GM19372 (cell line): Measurements from ENCODE around the gene SLC23A2.
"Not testable (repeated sequence)": the region's sequence is repeated elsewhere in the genome, so short reads cannot be mapped to it uniquely, and the experiment has no call there.

Source experiments
- ATAC-seq: cut with Tn5 transposase; IDR thresholded peaks from one replicate; pipeline ENCODE4 v1.9.1; 2021; ENCODE audit warnings: mild to moderate bottlenecking, low read depth, moderate library complexity; ENCODE audit not compliant: unreplicated experiment

The SLC23A2 gene

DNA sequence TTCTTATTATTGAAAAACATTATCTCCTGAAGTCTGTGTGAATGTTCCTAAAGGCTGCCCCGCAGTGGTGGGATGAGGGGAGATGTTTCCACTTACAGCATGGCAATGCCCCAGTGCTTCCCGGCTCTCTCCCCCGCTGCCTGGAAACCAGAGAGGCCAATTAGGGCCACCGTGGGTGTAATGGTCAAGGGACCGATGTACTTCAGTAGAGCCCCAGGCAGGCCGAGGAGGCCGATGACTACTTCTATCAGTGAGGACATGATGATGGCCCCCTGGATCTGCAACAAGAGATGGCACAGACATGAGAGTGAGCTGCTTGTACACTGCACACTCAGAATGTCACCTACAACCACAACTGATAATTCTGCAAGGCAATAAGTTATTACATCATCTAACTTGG is 117.8 kb downstream of the SLC23A2 start:
- ATAC-seq, result no peak

DNA sequence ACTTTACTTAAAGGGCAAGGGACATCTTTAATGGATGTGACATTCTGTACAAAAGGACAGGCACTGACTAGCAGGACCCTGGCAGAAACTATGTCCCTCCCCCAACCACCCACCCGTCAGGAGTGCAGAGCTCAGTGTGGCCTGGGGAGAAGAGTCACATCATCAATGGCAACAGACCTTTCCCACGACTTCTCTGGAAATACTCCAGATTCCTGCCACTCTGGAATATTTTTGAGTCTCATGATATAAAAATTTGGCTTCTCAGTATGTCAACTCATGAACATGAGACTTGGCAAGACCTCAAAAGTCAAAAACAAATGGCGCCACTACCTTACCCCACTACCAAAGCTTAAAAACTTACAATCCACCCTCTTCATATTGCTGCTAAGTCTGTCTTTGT is 118.3 kb downstream of the SLC23A2 start:
- ATAC-seq, result no peak

DNA sequence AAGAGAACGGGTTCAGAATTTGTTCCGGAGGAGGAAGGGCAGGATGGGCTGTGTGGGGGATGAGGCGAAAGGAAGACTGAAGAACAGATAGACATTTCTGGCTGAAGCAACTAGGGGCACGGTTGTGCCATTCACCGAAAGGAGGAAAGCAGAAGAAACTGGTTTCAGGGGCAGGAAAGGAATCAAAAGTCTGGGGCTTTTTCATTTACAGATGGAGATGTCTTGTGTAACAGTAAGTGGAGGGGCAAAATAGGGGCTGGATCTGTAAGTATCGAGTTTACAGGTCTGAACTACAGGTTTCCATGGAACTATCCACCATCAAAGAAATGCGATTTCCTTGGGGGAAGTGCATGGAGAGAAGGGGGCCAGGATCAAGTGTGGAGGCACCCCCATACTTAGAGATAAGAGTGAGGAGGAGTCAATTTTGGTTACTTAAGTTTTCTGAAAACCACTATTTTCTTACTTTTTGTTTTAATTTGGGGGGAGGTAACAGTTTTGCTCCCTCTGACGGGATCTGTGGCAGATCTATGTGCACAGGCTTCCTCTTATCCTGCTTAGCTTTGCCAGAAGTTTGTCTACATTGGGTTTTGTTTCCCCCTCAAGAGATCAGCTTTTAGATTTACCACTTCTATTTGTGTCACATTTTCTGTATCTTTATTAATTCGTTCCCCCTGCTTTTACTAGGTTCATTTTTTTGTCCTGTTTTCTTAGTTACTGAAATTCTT is 120.1 kb downstream of the SLC23A2 start:
- no peak for ATAC-seq

DNA sequence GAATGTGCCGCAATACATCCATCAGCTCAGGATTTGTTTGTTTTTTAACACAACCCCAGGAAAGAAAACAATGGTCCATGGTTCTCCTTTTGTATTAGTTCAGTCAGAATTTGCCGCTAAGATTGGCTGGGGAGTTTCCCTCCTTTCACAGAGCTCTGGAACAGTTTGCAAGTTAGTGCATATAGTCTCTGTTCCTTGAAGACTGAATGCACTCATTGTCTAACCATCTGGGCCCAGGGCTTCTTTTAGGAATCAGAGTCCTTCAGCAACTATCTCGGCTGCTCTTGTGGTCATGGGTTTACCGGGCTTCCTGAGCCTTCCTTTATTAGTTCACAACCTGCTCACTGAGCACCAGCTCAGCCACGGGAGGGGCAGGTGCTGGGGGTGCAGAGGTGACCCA is 121.3 kb downstream of the SLC23A2 start:
- ATAC-seq, result no peak

DNA sequence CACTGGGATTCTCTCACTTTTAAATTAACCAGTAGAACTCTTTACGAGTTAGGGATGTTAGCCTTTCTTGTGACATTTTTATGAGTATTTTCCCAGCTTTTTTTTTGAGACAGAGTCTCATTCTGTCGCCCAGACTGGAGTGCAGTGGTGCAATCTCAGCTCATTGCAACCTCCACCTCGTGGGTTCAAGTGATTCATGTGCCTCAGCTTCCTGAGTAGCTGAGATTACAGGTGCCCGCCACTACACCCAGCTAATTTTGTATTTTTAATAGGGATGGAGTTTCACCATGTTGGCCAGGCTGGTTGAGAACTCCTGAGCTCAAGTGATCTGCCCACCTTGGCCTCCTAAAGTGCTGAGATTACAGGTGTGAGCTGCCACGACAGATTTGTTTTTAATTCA is 123.2 kb downstream of the SLC23A2 start:
- ATAC-seq, result not testable (repeated sequence)

DNA sequence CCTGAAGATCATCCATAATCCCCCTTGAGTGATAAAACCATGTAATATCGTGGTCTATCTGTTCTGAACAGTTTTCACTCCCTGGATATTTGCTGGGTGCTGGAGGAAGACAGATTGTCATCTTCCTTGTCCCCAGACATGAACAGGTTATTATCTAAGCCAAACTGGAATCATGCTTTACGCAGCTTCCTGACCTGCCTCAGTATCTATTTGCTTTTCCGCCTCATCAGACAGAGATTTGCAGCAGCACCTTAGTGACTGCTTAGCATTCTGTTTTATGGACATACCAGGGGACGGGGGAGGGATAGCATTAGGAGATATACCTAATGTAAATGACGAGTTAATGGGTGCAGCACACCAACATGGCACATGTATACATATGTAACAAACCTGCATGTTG is 124.6 kb downstream of the SLC23A2 start:
- ATAC-seq, result no peak

DNA sequence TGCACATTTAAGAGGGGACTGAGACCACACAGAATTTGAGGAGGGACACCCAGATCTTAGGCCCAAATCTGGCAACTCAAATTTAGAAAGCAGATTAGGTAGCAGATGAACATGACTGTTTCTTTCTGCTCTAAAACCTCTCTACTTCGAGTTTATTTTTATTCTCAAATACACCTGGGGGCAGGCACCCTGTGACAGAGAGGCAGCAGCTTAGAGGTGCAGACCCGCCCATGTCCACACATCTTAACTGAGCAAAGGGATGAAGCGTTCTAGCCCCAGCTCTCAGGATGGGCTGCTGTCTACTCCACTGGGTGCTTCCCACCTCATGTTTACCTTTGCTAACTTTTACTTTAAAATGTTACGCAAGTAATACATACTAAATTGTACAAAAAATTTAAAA is 125.0 kb downstream of the SLC23A2 start:
- no peak for ATAC-seq

DNA sequence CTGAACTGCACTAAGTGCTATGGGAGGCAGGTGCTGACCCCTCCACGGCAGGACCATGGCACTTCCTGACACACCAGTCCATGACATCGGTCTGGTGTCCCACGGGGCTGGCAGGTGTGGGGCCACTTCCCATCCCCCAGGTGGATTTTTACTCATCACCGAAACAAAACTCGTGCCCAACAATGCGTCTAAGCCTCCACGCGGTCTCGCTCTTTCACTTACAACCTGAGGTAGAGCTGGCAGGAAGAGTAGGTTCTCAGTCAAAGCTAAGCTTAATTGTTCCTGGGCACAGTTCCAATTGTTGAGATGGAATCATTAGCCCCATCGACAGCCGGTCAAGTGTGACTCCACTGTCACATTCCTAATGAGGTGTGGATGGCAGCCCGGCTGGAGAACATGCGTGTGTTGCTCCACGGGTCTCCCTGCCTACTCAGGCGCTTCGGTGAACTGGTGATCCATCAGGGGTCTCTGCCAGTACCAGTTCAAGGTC is 125.7 kb downstream of the SLC23A2 start:
- ATAC-seq, result no peak

DNA sequence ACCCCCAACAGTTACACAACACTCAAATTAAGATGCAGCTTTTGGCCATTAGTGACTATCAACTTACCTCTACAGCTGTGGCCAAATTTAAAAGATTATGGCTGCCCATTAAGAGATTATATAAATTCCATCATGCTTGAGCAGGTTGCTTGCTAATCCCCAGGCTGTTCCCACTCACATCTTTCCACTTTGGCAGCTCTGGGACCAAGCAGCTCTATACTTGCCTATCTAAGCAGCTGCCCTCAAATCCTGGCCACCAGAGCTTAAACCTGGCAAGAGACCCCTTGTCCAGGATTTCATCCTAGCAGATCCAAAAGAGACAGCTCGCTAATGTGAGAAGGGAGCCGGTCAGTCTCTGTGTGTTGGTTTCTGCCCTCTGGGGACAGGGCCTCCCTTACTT is 127.9 kb downstream of the SLC23A2 start:
- ATAC-seq, result no peak

DNA sequence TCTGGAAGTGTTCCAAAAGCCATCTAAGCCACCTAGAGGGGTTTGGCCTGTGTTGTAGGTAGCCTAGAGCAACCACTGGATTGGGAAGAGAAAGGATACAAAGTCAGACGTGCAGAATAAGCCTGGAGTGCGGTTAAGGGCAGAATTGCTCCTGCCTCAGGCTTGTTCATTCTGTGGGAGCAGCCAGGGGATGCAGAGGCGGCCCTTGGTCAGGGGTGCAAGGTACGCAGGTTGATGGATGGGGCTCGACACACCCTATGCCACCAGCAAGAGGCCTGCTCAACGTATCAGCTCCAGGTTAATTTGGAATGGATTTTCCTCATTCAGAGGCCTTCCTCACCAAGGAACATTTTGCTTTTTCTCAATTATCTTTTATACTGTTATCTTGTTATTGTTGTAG is 129.8 kb downstream of the SLC23A2 start:
- no peak for ATAC-seq

DNA sequence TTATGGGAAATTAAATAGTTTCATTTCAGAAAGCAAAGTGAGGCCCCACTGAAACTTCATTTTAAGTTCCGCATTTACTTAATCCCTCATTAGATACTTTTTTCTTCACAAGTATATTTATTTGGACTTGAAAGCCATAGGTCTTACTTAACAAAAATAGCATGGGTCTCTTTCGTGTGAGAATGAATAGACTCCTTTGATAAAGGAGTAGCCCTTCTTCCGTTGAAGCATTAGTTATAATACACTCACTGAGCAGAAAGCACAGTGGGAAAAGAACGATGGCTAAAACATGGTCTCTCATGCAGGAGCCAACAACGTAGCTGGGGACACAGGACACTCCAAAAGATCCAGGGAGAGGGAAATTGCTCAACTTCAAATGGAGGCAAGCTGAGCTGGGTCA is 130.4 kb downstream of the SLC23A2 start:
- ATAC-seq, result no peak

DNA sequence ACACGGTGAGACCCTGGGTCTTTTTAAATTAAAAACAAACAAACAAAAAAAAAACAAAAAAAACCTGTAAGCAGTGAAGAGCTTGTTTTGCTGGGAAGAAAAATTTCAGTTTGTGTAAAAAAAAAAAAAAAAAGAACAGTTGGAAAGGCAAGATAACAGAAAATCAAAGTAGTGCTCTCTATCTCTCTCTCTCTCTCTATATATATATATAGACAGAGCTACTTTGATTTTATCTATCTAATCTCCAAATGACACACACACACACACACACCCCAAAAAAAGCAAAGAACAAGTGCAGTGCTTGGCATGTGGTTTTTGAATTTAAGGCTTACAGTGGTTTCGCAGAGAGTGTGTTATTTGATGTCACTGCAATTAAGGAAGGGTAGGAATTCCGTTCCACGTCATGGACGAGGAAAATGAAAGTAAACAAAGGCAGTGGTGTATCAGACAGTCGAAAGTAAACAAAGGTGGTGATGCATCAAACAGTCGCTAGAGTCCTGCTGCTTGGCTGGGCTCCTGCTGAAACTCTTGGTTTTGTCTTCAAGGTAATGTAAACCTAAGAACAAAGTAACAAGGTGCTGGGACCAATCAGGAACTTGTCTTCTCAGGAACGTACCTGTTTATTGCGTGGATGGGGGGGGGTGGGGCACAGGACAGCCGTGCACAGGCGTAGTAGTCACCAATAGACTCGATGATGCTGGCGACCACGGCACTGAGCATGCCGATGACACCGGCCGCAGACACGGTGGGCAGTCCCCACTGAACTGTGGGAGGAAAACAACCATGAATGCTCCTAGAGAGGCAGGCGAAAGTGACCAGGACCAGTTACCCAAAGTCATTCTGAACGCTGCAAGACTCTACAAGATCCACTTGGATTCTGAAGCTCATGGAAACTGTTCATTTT is 131.8 kb downstream of the SLC23A2 start:
- no peak for ATAC-seq

DNA sequence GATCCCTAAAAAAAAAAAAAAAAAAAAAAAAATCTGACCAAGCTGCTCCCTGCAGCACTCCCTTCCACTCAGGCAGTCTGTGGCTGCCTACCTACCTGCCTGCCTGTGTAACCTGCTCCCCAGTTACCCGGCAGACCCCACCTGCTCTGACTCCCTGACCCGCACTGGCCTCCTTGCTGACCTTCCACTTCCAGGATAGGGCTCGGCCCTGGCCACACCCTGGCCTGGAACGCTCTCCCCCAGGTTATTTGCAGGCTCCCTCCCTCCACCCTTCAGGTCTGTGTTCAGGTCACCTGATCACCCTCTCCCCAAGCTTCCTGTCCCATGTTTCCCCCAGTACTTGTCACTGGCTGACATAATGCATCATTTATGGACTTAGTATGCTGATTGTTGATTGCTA is 134.3 kb downstream of the SLC23A2 start:
- ATAC-seq, result no peak

DNA sequence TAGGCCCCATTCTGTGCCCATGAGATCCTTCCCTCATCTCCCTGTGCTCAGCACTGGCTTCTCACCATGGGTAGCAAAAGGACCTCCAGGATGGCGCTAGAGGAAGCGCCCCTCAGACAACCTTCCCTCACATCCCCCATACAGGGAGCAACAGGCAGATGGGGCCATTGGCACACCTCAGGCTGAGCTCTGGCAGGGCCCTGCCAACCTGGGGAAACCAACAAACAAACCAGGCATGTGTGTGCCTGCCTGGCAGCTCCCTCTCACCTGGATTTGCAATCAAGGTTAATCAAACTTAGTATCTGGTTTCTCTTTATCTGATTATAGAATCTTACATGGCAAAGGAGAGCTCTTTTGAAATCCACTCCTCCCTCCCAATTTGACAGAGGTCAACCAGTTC is 134.9 kb downstream of the SLC23A2 start:
- no peak for ATAC-seq

DNA sequence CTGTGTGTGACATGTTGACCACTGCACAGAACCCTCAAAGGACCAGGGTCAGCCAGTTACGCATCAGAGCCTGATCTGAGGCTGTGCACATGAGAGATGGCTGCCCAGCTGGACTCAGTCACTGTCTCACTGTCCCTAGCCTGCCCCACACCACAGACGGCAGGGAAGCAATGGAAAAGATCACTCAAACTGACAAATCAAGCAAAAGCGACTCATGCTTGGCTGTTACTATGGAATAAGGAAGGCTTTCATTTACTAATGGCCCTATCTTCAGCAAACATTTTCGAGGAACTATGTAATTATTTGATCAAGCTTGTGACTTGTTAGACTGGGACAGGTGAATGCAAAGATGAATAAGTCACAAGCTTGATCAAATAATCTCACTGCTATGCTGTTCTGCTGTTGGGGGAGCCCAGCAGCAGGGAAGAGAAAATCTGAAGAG is 137.0 kb downstream of the SLC23A2 start:
- ATAC-seq, result no peak

DNA sequence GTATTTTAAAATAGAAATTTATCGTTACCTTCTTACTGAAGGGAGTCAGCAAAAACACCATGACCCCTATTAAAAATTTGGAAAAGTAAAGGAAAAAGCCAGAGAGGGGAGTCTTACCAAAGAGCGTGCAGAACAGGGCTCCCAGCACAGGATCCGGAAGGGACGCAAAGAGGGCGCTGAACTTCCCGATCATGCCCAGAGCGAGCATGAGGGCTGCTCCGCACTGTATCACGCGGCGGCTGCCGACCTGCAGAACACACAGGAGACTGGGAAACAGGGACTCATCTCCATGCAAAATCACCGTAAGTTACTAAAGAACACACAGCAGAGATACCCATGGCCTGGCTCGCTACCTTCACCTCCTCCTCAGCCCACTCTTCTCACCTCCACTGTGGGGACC is 138.6 kb downstream of the SLC23A2 start:
- ATAC-seq, result no peak

DNA sequence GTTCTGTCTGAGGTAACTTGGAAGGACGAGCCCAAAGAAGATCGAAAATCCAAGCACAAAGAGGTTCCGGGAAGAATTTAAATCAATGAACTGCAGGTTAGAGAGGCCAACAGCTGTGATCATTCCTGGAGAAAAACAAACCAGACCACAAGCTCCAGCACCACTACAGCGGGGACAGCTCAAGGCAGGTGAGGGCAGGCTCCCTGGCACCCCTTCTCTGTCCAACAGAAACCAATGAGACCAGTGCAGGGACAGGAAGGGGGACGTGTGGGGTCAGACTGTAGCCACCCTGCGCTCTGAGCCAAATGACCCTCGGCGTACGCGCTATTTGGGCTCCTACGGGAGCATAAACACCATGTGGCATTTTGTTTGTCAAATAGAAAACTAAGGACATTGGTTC is 139.3 kb downstream of the SLC23A2 start:
- ATAC-seq, result no peak

DNA sequence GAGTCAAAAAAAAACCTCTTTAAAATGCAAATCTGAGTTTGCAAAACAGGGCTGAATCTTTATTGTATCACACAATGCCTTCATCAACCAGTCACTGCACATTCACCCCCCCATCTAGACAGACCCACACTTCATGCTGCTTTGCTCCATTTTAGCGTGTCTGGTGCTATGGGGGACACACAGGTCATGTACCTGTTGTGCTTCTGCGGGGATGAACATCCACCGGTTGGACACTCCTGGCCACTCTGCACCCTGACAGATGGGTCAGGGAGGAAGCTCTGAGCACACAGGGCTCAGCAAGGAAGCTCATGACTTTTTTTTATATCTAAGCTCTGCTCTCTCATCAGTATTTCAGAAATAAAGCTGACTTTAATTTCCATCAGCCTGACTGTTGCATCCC is 143.3 kb downstream of the SLC23A2 start:
- ATAC-seq, result no peak

DNA sequence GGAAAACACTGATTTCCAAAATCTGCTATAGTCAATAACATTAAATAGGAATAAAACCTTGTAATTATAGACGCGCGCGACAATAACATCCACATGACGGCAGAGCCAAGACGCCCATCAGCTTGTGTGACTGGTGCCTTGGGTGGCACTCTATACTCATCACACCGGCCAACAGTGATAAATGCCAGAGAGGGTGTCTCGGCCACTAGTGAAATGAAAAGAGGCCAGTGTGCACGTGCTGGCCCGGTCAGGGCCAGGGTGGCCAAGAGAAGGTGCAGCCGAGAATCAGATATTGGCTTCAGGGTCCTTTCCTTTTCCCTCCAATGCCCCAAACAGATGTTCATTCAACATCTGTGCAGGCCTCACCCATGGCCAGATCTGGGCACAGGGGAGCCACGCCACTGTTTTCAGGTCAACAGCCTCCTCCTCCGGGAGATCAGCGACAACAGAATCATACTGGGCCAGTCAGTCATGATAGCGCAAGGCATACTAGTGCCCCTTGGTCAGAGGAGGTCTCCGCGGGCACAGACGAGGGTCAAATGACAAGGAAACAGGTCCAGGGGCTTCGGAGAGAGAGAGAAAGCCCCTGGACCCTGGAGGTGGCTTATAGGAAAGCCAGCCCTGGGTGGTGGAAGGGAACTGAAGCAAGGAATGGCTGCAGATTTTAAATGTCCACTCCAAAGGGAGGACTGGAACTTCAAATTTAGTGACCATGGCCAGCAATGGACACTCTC is 145.1 kb downstream of the SLC23A2 start:
- no peak for ATAC-seq

DNA sequence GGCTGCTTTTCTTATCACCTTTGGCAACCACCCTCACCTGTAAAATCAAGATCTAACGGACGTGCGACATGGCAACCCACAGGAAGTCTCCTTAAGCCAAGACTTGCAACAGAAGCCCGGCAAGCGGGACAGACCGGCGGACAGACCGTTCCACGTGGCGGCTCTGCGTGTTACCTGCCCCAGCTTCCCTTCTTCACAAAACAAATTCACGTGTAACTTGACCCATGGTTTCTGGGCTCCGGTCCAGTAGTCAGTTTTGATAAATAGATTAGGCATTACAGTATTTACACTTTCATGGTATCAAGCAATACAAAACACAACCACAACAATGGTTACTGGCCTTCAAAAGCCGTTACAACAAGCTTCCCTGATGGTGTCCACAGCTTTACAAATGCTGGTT is 145.8 kb downstream of the SLC23A2 start:
- no peak for ATAC-seq

DNA sequence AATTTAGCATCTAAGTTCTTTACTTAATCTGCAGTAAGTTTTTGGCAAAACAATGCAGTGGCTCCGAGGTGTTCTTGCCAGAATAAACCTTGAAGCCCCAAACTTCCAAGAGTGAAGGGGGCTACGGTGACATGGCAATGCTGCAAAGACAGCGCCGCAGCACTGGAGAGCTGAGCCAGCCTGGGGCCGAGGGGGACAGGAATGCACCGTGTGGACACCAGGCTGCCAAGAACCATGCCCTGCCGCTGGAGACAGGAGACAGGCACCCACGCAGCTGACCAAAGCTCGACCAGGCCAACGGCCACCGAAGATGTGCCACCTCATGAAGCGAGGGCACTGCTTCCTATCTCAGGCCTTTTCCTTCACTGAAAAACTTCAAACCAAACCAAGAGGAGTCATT is 146.2 kb downstream of the SLC23A2 start:
- no peak for ATAC-seq
